HG03097 (cell line): ENCODE measurements around the gene SSR4.

Experiments used
- ATAC-seq: cut with Tn5 transposase; IDR thresholded peaks from one replicate; pipeline ENCODE4 v1.9.1; 2021; ENCODE audit not compliant: unreplicated experiment, low FRiP score

SSR4 gene

GRCh38 chrX:153769158-153769864 is 25.2 kb upstream of the SSR4 start:
- no peak for ATAC-seq

GRCh38 chrX:153769865-153770600 is 24.4 kb upstream of the SSR4 start:
- ATAC-seq: no peak

GRCh38 chrX:153770601-153771414 is 23.7 kb upstream of the SSR4 start:
- ATAC-seq: no peak

GRCh38 chrX:153771415-153772315 is 22.8 kb upstream of the SSR4 start:
- ATAC-seq: no peak

GRCh38 chrX:153772316-153773217 is 21.9 kb upstream of the SSR4 start:
- ATAC-seq: no peak

- no peak for ATAC-seq
Measured at GRCh38 chrX:153773218-153773611, 21.3 kb upstream of the SSR4 start.

GRCh38 chrX:153773741-153774575 is 20.5 kb upstream of the SSR4 start:
- no peak for ATAC-seq

- ATAC-seq: no peak
Measured at GRCh38 chrX:153774576-153775292, 19.7 kb upstream of the SSR4 start.

- ATAC-seq: no peak
Measured at GRCh38 chrX:153775293-153776119, 19.0 kb upstream of the SSR4 start.

- ATAC-seq: no peak
Measured at GRCh38 chrX:153776120-153776599, 18.3 kb upstream of the SSR4 start.

- no peak for ATAC-seq
Measured at GRCh38 chrX:153776611-153777045, 17.8 kb upstream of the SSR4 start.

GRCh38 chrX:153777261-153778090 is 17.0 kb upstream of the SSR4 start:
- no peak for ATAC-seq

- no peak for ATAC-seq
Measured at GRCh38 chrX:153778181-153778580, 16.3 kb upstream of the SSR4 start.

- ATAC-seq: no peak
Measured at GRCh38 chrX:153778684-153779101, 15.8 kb upstream of the SSR4 start.

GRCh38 chrX:153779891-153780677 is 14.4 kb upstream of the SSR4 start:
- no peak for ATAC-seq
